ENCODE data around the gene B3GAT2.
"Not testable (repeated sequence)": the region's sequence is repeated elsewhere in the genome, so short reads cannot be mapped to it uniquely, and the experiment has no call there.

The B3GAT2 gene

DNA sequence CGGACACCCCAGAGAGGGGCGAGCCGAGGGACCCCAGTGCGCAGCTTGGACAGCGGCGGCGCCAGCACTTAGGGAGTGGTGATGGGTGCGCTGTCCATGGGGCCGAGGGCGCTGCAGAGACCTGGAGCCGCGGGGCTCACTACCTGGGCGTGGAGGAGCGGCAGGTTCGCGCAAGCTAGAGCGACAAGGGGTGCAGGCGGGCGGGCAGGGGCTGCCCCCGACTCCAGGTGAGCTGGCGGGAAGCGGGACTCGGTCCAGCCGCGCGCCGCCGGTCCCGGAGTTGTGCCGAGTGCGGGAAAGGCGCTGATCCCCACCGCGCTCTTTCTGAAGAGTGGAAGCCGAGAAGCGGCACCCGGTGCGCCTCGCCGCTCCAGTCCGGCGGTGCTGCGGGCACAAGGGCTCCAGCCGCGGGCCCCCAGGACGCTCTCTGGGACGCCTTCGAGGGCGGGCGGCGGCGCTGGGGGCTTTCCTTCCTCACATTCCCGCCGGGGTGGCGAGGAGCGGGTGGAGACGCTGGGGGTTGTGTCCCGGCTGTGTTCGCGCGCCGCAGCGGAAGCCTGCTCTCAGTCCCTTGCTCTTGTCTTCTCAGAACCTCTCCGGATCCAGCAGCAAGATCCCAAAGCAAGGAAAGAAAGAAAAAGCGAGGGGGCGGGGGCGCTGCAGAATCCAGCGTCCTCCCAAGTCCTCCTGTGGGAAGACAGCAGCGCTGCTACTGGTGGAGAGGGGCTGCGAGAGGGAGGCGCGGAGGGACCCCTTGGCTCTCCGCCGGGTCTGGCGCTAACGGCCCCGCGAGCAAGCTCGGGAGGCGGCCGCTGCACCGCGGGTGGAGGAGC is at the start of gene B3GAT2:
TSS of gene B3GAT2 (minus strand) at position 610 of the 833 bp plus-strand sequence. CDS start 631 bp downstream, outside the sequence.
- no peak for DNase-seq (ENCODE audit: low read depth)

GRCh38 chr6:70998148-70998547 is 41.3 kb upstream of the B3GAT2 start:
- DNase-seq (ENCODE audit: low read depth), result no peak

DNA sequence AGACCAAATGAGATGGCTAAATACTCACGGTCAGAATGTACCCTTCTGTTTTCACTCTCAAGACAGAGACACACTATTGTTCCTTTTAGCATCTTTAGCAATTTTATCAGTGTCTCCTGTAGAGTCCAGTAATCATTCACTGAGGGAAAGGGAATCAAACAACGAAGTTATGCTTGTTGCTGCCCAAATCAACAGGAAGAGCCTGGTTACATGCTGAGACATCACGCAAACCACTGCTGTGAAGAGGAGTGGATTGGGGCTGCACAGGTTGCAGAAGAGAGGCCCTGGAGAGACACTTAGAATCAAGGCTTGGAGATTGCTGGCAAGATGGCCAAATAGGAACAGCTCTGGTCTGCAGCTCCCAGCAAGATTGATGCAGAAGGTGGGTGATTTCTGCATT is 40.5 kb upstream of the B3GAT2 start:
- DNase-seq (ENCODE audit: low read depth), result no peak

DNA sequence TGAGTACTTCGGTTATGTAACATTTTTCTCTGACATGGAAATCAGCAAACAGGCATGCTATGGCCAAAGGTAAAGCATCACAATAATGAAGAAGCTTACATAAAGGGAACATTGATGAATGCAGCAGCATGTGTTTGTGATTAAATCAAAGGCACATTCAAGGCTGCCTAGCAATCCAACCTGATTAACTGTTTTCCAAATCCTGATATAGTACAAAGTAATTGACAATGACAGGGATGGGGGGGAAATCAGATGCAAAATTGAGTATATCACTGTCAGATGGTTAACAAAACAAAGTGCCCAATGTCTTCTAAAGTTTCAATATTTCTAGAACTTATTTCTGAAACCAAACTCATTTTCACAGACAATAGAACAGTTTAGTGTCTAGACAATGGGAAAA is 39.2 kb upstream of the B3GAT2 start:
- no peak for DNase-seq (ENCODE audit: low read depth)

DNA sequence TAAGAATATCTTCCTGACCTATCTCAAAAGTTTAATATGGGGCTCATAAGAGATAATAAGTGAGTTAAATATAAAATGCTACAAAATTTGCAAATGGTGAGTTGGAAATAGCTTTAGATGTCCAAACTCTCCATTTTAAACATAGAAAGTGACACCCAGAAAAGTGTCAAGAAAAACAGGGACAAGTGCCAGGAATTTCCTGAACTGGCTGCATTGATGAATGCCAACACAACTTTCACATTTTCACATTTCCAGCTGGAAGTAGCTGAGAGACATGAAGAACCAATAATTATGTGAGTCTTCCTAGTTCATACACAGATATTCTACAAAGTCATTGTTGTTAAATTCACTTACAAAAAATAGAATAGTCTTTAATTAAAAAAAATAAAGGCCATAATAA is 38.6 kb upstream of the B3GAT2 start:
- no peak for DNase-seq (ENCODE audit: low read depth)

GRCh38 chr6:70991253-70991652 is 34.4 kb upstream of the B3GAT2 start:
- DNase-seq (ENCODE audit: low read depth), result no peak

DNA sequence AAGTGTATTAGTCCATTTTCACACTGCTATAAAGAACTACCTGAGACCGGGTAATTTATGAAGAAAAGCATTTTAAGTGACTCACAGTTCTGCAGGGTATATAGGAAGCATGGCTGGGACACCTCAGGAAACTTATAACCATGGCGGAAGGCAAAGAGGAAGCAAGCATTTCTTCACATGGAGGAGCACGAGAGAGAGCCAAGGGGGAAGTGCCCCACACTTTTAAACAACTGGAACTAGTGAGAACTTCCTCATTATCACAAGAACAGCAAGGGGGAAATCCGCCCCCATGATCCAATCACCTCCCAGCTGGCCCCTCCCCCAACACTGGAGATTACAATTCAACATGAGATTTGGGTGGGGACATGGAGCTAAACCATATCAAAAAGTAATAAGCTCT is 28.3 kb upstream of the B3GAT2 start:
- no peak for DNase-seq (ENCODE audit: low read depth)

DNA sequence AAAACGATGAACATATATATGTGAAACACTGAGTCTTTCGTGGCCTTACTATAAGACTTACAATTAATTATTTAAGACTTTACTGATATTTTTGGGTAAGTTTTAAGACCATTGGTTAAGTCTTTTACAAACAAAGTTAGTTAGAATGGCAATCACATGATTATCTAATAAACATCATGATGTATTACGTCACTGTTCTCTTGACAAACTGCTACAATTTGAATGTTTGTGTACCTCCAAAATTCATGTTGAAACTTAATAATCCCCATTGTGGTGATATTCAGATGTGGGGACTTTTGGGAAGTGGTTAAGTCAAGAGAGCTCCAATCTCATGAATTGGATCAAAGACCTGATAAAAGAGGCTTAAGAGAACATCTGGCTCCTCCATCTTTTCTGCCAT is 25.9 kb upstream of the B3GAT2 start:
- no peak for DNase-seq (ENCODE audit: low read depth)

DNA sequence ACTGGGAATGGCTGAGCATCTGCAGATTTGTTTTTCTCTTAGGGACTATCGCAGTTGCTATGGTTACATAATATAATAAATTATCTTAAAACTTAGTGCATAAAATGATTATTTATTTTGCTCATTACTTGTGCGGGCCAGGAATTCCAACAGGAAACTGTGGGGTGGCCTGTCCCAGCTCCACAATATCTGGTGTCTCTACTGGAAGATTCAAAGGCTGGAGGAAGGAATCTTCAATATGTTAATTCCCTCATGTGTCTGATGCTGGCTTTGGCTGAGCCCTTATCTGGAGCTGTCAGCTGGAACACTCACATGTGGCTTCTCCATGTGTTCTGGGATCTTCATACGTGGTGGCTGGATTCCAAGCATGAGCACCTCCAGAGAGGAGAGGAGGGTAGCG is 23.9 kb upstream of the B3GAT2 start:
- DNase-seq (ENCODE audit: low read depth), result no peak

DNA sequence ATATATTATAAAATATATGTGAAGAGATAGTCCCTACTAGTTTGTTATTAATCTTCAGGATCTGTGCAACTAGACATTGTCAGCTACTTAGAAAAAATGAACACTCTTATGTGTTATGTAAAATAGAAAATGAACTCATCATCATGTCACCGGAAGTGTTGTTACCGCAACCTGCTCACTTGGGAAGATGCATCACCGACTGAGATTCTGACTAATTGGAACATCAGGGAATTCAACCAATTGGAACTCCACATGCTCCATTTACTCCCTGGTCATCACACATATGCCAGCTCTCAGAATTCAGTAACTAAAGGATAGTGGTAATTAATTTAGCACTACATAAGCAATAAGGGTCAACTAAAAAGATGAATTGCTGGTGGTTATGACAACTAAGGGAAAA is 16.7 kb upstream of the B3GAT2 start:
- DNase-seq (ENCODE audit: low read depth), result no peak

- no peak for DNase-seq (ENCODE audit: low read depth)
Observed at GRCh38 chr6:70967049-70967448, 10.2 kb upstream of the B3GAT2 start.

DNA sequence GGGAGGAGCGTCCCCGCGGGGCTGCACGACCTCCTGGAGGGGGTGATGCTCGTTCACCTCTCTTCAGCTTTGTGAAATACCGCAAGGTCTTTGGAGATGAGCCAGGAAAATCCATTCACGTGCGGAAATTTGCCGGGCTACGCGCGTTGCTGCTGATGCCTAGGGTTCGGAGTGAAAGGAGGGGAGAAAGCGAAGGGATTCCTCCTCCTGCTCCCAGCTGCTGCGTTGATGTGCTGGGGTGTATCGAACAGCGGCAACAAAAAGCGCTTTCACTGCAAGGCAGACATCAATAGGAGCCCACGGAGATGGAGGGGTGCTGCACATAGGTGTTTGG is 391 bp upstream of the B3GAT2 start:
- no peak for DNase-seq (ENCODE audit: low read depth)

DNA sequence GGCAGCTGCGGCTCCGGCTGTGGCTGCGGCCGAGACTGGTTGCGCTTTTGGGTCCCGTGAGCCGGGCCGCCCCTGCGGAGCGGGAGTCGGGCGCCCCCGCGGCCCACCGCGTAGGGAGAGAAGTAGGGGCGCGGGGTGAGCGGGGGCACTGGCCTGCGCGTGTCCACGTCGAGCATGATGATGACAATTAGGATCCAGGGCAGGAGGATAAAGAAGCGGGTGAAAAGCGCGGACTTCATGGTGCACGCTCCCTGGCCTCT is 739 bp downstream of the B3GAT2 start:
- no peak for DNase-seq (ENCODE audit: low read depth)

DNA sequence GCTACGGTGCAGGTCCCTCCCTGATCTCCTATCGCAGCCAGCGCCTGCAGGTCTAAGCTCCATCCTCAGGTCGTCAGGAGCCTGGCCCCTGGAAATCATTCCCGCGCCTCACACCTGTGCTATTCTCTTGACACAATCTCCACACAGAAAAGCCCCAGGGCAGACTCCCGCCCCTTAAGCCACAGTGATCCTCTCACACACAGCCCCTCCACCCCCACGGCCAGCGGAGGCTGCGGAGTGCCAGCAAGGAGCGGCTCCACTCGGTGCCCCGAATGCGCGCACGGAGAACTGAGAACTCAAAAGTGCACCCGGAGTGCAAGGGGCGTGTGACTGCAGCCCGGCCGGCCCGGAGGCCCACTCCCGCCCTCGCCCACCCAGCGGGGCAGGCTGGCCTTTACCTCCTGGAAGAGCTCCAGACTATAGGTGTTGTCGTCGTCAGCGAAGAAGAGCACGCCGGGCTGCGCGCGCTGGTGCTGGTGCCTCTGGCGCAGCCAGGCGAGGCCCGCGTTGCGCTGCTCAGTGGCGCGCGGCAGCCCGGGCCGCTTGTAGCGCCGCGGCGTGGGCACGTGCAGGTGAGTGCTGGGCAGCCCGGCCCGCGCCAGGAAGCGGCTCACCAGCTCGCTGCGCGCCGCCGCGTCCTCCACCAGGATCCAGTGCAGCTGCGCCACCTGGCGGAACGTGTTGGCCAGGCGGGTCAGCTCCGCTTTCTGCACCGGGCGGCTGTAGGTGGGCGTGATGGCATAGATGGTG is 1.2 kb downstream of the B3GAT2 start:
- peak; percentile 70 for DNase-seq (ENCODE audit: low read depth)

- DNase-seq (ENCODE audit: low read depth), result no peak
Observed at GRCh38 chr6:70954750-70955149, 2.1 kb downstream of the B3GAT2 start.

- no peak for DNase-seq (ENCODE audit: low read depth)
Observed at GRCh38 chr6:70954176-70954575, 2.7 kb downstream of the B3GAT2 start.

- no peak for DNase-seq (ENCODE audit: low read depth)
Observed at GRCh38 chr6:70952608-70953165, 4.2 kb downstream of the B3GAT2 start.

DNA sequence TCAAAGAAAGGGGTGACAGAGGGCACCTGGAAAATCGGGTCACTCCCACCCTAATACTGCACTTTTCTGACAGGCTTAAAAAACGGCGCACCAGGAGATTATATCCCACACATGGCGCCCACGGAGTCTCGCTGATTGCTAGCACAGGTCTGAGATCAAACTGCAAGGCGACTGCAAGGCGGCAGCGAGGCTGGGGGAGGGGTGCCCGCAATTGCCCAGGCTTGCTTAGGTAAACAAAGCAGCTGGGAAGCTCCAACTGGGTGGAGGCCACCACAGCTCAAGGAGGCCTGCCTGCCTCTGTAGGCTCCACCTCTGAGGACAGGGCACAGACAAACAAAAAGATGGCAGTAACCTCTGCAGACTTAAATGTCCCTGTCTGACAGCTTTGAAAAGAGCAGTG is 12.5 kb downstream of the B3GAT2 start:
- DNase-seq (ENCODE audit: low read depth), result not testable (repeated sequence)

DNA sequence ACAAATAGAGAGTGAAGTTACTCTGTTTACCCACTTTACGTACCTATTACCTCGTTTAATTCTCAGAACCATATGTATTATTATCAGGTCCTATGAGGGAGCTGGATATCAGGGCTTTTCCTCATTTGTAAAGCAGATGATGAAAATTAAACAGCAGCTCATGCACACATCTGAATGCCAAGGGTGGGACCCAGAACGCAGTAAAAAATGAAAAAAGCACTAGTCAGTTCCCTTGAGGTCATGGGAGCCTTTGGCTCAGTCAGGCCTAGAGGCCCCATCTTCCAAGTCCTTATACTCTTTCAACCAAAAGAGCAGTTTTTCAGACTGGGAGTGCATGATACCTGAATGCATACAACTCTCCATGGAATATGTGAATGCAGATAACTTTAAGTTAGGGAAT is 23.0 kb downstream of the B3GAT2 start:
- DNase-seq (ENCODE audit: low read depth), result no peak

DNA sequence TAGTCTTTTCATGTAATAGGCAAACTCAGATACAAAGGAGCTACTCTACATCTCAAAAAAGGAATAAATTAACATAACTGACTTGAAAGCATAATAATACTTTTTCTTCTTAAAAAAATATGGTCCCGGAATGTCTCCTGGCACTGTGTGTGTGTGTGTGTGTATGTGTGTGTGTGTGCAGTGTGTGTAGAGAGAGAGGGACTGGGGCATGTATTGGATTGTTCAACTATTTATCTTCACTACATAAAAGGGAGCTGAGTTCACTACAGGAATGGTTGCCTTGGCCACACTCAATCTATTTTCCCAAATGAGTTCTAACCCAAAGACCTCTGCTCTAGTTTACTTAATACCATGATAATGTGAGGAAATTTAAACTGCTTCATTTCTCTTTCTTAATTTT is 51.1 kb downstream of the B3GAT2 start:
- DNase-seq (ENCODE audit: low read depth), result no peak

DNA sequence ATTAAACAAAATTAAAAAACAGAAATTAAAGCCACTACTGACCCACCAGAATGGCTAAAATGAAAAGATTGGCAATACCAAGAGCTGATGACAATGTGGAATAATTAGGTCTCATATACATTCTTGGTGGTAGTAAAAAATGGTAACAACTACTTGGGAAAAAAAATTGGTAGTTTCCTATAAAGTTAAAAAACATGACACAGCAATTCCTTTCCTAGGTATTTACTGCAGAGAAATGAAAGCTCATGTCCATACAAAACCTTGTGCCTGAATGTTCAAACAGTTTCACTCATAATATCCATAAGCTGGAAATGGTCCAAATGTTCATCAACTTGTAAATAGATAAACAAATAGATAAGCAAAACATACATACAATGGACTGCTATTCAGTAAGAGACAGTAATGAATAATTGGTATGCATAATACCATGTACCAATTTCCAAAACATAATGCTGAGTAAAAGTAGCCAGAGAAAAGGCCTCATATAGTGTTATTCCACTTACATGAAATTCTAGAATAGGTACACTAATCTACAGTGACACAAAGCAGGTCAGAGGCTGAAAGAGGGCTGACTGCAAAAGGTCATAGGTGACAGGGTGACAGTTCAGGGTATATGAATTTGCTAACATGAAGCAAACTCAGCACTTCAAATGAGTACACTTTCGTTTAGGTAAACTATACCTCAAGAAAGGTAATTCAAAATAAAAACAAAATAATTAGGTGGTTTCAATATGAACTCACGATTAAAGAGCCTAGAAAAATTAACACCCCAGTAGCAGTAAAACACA is 53.0 kb downstream of the B3GAT2 start:
- DNase-seq (ENCODE audit: low read depth), result no peak

DNA sequence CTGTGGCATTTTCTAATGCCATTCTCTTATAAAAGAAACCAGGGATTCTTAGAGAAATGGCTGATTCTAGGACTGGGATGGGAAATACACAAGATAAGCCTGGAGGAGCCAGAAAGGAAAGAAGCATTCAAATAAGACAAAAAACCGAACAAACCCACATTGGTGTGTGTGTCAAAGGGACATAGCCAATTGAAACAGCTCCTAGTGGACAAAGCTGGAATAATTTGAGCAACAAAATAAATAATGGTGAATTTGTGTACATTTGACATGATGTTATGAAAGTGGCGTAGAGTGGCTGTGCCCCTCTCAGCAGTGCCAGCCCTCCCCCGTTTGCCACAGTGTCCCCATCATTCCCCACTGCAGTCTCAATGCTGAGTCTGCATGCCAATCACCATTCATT is 55.5 kb downstream of the B3GAT2 start:
- DNase-seq (ENCODE audit: low read depth), result no peak

- DNase-seq (ENCODE audit: low read depth), result no peak
Observed at GRCh38 chr6:70900047-70900446, 56.8 kb downstream of the B3GAT2 start.

Measured in activated T-helper 1 cell treated with Interleukin-2 at 50 U/mL for 16 hours (primary cell).